IPS-20b (cell line): Measurements from ENCODE around the gene PKDREJ.
"Not testable (repeated sequence)": the region's sequence is repeated elsewhere in the genome, so short reads cannot be mapped to it uniquely, and the experiment has no call there.

Experiments used
- H3K27ac ChIP-seq: one replicate; pipeline ENCODE4 v1.5.1; 2013; ENCODE audit warnings: low read length
- H3K27me3 ChIP-seq: 2 replicates; pipeline ENCODE4 v1.6.1; 2013; ENCODE audit warnings: mild to moderate bottlenecking, low read length, inconsistent platforms; ENCODE audit not compliant: insufficient read depth
- H3K36me3 ChIP-seq: 2 replicates; pipeline ENCODE4 v1.6.1; 2013; ENCODE audit warnings: low read depth, mild to moderate bottlenecking, inconsistent platforms, low read length, moderate library complexity; ENCODE audit not compliant: insufficient read depth
- H3K4me1 ChIP-seq: 2 replicates; pipeline ENCODE4 v1.6.1; 2013; ENCODE audit warnings: mild to moderate bottlenecking, control low read depth, inconsistent platforms, low read length, moderate library complexity; ENCODE audit not compliant: insufficient read depth
- H3K4me3 ChIP-seq: 2 replicates; pipeline ENCODE4 v1.5.1; 2013; ENCODE audit warnings: mild to moderate bottlenecking, low read length, inconsistent platforms
- H3K9ac ChIP-seq: 2 replicates; pipeline ENCODE4 v1.6.1; 2013; ENCODE audit warnings: low read depth, mild to moderate bottlenecking, inconsistent platforms, low read length, moderate library complexity
- H3K9me3 ChIP-seq: 2 replicates; pipeline ENCODE4 v1.6.1; 2013; ENCODE audit warnings: mild to moderate bottlenecking, low read depth, low read length, inconsistent platforms; ENCODE audit not compliant: insufficient read depth

Gene PKDREJ, protein sequence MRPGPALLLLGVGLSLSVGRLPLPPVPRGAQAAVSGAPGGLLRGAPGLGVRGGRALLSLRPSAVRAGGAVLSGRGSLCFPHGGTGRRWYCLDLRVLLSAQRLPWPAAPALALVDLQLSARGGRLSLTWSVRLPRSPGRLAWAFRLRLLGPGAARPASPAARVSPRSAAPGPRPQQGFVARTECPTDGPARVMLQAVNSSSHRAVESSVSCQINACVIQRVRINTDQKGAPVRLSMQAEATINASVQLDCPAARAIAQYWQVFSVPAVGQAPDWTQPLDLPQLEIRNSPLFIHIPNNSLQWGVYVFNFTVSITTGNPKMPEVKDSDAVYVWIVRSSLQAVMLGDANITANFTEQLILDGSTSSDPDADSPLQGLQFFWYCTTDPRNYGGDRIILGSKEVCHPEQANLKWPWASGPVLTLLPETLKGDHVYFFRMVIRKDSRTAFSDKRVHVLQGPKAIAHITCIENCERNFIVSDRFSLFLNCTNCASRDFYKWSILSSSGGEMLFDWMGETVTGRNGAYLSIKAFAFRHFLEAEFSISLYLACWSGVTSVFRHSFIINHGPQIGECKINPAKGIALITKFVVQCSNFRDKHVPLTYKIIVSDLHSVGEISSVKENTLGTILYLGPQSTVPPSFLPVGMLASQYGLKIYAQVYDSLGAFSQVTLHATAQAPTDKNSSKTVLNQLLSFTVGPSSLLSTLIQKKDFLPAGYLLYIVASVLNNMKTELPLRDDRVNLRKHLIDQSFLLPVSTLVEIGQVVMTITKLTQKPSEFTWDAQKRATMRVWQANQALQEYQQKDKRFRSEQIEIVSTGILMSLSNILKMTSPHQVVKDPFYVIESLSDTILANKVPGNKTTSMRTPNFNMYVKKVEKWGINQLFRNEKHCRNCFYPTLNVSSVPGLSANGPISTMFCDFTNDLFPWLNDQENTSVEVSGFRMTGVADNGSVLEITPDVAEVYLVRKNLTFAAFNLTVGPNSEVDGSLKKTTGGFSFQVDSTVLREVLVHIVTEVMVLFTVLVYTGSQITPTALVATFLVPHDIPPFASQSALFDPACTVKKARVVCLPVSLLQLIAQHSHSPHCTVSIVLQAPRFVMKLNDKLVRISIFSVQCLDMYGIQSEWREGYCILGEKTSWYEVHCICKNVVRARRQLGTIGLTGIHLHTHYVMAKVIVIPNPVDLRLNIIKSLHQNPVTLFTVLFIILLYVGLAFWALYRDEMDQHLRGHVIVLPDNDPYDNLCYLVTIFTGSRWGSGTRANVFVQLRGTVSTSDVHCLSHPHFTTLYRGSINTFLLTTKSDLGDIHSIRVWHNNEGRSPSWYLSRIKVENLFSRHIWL (N-terminal part only)

DNA sequence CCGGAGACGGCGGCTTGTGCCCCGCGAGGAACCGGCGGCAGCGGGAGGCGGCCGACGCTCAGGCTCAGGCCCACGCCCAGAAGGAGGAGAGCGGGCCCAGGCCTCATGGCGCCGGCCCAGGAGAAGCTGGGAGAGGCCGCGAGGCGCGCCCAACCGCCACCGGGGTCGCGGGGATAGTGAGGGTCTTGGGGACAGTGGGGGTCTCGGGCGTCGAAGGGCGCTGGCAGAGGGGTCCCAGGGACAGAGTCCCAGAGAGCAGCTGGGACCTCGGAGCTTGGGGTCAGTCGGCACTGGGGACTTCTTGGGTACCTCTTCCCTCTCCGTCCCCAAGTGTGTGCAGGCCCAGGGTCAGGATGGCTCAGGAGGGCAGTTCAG, at the start of gene PKDREJ:
Gene PKDREJ, minus strand, starts transcription at position 128 of the 375 bp plus-strand sequence. Its CDS starts 21 bp downstream, at position 107.
- no peak within 1 kb of the TSS for H3K9ac ChIP-seq
- H3K4me3 ChIP-seq: no peak within 1 kb of the TSS; the same call in 1 of the 2 replicates
- no peaks in the 10 kb centered on the region for H3K36me3 ChIP-seq
- no peaks in the 10 kb centered on the region; the same call in 1 of the 2 replicates for H3K4me1 ChIP-seq
- peaks cover 85% of the 10 kb centered on the region for H3K27me3 ChIP-seq
- no peak within 1 kb of the TSS for H3K27ac ChIP-seq
- peaks cover 6% of the 10 kb centered on the region for H3K9me3 ChIP-seq

DNA sequence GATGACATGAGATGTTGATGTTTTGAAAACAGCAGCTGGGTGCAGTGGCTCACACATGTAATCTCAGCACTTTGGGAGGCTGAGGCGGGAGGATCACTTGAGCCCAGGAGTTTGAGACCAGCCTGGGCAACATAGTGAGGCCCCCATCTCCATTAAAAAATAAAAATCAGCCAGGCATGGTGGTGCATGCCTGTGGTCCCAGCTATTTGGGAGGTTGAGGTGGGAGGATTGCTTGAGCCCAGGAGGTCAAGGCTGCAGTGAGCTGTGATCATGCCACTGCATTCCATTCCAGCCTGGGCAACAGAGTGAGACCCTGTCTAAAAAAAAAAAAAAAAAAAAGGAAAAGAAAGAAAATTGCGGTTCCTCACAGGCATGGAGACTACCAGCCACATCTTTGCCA, 49.7 kb upstream of the PKDREJ start:
- peaks cover 67% of the 10 kb centered on the region for H3K36me3 ChIP-seq
- not testable (repeated sequence) for H3K9me3 ChIP-seq, H3K27ac ChIP-seq, H3K4me1 ChIP-seq, H3K4me3 ChIP-seq, H3K9ac ChIP-seq, H3K27me3 ChIP-seq

DNA sequence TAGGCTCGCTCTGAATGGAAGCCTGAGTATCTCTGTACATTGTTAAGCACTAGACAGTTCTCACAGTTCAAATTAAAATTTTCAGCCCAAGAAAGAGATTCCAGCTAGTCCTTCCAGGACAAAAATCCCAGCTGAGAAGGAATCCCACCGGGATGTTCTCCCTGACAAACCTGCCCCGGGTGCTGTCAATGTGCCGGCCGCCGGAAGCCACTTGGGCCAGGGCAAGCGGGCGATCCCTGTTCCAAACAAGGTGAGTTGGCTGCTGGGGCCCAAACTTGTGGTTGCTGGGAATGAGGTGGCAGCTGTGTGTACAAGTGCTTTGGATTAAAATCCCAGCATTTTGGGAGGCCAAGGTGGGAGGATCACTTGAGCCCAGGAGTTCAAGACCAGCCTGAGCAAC, 48.9 kb upstream of the PKDREJ start:
- Histone ChIP-seq H3K27ac (no peak overlapping the region), H3K9ac (no peak overlapping the region), H3K36me3 (peaks cover 59% of the 10 kb centered on the region), H3K27me3 (no peaks in the 10 kb centered on the region), H3K9me3 (no peaks in the 10 kb centered on the region), H3K4me1 (no peaks in the 10 kb centered on the region), H3K4me3 (no peak overlapping the region)

- Histone ChIP-seq H3K27me3 (no peaks in the 10 kb centered on the region), H3K4me3 (no peak overlapping the region), H3K4me1 (no peaks in the 10 kb centered on the region), H3K27ac (no peak overlapping the region), H3K36me3 (peaks cover 45% of the 10 kb centered on the region), H3K9me3 (no peaks in the 10 kb centered on the region), H3K9ac (no peak overlapping the region)
These were observed 46.5 kb upstream of the PKDREJ start for GRCh38 chr22:46309526-46310085.

GRCh38 chr22:46308283-46308988, 45.3 kb upstream of the PKDREJ start:
- Histone ChIP-seq H3K9ac (no peak overlapping the region), H3K4me1 (no peaks in the 10 kb centered on the region), H3K36me3 (peaks cover 44% of the 10 kb centered on the region), H3K4me3 (no peak overlapping the region), H3K27me3 (no peaks in the 10 kb centered on the region), H3K9me3 (no peaks in the 10 kb centered on the region), H3K27ac (no peak overlapping the region)

- Histone ChIP-seq H3K4me1 (no peaks in the 10 kb centered on the region), H3K27me3 (no peaks in the 10 kb centered on the region), H3K9me3 (no peaks in the 10 kb centered on the region), H3K4me3 (no peak overlapping the region), H3K36me3 (peaks cover 50% of the 10 kb centered on the region), H3K27ac (no peak overlapping the region), H3K9ac (no peak overlapping the region)
These were observed 40.3 kb upstream of the PKDREJ start for GRCh38 chr22:46303347-46303965.

- Histone ChIP-seq H3K36me3 (peaks cover 45% of the 10 kb centered on the region), H3K9ac (no peak overlapping the region)
These were observed 37.3 kb upstream of the PKDREJ start for GRCh38 chr22:46300491-46300890.

DNA sequence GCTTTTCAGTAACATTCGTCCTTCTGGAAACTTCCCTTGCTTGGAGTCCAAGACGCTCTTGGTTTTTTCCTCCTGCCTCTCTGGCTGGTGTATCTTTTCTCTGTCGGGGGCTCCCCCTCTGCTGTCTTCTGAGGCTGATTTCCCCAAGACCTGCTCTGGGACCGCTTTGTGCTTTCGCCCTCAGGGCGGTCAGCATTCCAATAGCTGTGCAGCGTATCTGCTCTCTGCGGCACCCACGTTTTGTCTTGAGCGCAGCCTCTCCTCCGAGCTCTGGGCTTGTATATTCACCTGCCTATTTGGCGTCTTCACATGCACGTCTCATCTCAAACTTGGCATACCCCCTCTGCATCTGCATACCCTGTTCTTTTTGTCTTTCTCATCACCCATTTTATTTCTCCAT, 36.0 kb upstream of the PKDREJ start:
- Histone ChIP-seq H3K4me1 (peaks cover 3% of the 10 kb centered on the region; the same call in 1 of the 2 replicates), H3K4me3 (no peak overlapping the region), H3K9me3 (no peaks in the 10 kb centered on the region), H3K27ac (no peak overlapping the region), H3K9ac (no peak overlapping the region), H3K36me3 (peaks cover 38% of the 10 kb centered on the region), H3K27me3 (no peaks in the 10 kb centered on the region)

More at GRCh38 chr22:46300491-46300890, 37.3 kb upstream of the PKDREJ start:
- no peak overlapping the region for H3K27ac ChIP-seq
- no peaks in the 10 kb centered on the region for H3K27me3 ChIP-seq
- H3K4me1 ChIP-seq: peaks cover 3% of the 10 kb centered on the region; the same call in 1 of the 2 replicates
- H3K4me3 ChIP-seq: no peak overlapping the region
- no peaks in the 10 kb centered on the region for H3K9me3 ChIP-seq

- Histone ChIP-seq H3K9me3 (no peaks in the 10 kb centered on the region), H3K9ac (peak overlapping the region; percentile 74; the same call in 1 of the 2 replicates), H3K27me3 (no peaks in the 10 kb centered on the region), H3K36me3 (peaks cover 36% of the 10 kb centered on the region), H3K4me1 (peaks cover 3% of the 10 kb centered on the region; the same call in 1 of the 2 replicates), H3K4me3 (peak overlapping the region; percentile 87), H3K27ac (no peak overlapping the region)
These were observed 34.1 kb upstream of the PKDREJ start for GRCh38 chr22:46297151-46297812.
